Gastroesophageal sphincter (tissue), 3 donors: ENCODE measurements around the gene STRAP.

Experiments used
- POLR2A ChIP-seq, 2 donors: fragments of 450-650 bp; IDR thresholded peaks; one replicate each; pipeline ENCODE4 v1.6.1; 2017; ENCODE audit warnings: antibody characterized with exemption in 2 of 2, mild to moderate bottlenecking in 2 of 2, moderate library complexity in 1 of 2
- TF ChIP-seq, protein P1 (sequence below), 4 experiments: fragments of 200-600 bp in 2 of 4; fragments of 450-650 bp in 2 of 4; sonication (generic) in 1 of 4; IDR thresholded peaks; one replicate each; pipeline ENCODE4 v1.5.1; 2017 to 2019; ENCODE audit warnings: antibody characterized with exemption in 4 of 4, mild to moderate bottlenecking in 2 of 4, moderate library complexity in 2 of 4

- TF ChIP-seq, protein P1, sequence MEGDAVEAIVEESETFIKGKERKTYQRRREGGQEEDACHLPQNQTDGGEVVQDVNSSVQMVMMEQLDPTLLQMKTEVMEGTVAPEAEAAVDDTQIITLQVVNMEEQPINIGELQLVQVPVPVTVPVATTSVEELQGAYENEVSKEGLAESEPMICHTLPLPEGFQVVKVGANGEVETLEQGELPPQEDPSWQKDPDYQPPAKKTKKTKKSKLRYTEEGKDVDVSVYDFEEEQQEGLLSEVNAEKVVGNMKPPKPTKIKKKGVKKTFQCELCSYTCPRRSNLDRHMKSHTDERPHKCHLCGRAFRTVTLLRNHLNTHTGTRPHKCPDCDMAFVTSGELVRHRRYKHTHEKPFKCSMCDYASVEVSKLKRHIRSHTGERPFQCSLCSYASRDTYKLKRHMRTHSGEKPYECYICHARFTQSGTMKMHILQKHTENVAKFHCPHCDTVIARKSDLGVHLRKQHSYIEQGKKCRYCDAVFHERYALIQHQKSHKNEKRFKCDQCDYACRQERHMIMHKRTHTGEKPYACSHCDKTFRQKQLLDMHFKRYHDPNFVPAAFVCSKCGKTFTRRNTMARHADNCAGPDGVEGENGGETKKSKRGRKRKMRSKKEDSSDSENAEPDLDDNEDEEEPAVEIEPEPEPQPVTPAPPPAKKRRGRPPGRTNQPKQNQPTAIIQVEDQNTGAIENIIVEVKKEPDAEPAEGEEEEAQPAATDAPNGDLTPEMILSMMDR (IDR thresholded peaks at IDR 0.05), result no peak
- no peak for TF ChIP-seq POLR2A (IDR thresholded peaks at IDR 0.05)
These were observed 29.8 kb upstream of the STRAP start for GRCh38 chr12:15852383-15852782.
